ENCODE measurements around the gene CCL3.

Gene CCL3

GRCh38 chr17:36057911-36058310 is 32.0 kb downstream of the CCL3 start:
- no peak for TF ChIP-seq CTCF (IDR thresholded peaks at IDR 0.05; ENCODE audit: low read depth, low read length)
- no peak overlapping the region for H3K4me3 ChIP-seq (ENCODE audit: low read depth, low read length)

GRCh38 chr17:36055921-36056520 is 33.9 kb downstream of the CCL3 start:
- TF ChIP-seq CTCF (IDR thresholded peaks at IDR 0.05; ENCODE audit: low read depth, low read length) = no peak
- H3K4me3 ChIP-seq (ENCODE audit: low read depth, low read length) = no peak overlapping the region

- H3K4me3 ChIP-seq (ENCODE audit: low read depth, low read length) = no peak overlapping the region
- no peak for TF ChIP-seq CTCF (IDR thresholded peaks at IDR 0.05; ENCODE audit: low read depth, low read length)
Observed at GRCh38 chr17:36055171-36055570, 34.8 kb downstream of the CCL3 start.

GRCh38 chr17:36049643-36050042 is 40.3 kb downstream of the CCL3 start:
- H3K4me3 ChIP-seq (ENCODE audit: low read depth, low read length) = no peak overlapping the region
- no peak for TF ChIP-seq CTCF (IDR thresholded peaks at IDR 0.05; ENCODE audit: low read depth, low read length)

GRCh38 chr17:36048066-36048465 is 41.9 kb downstream of the CCL3 start:
- no peak overlapping the region for H3K4me3 ChIP-seq (ENCODE audit: low read depth, low read length)
- no peak for TF ChIP-seq CTCF (IDR thresholded peaks at IDR 0.05; ENCODE audit: low read depth, low read length)
